K562 (cell line): ENCODE data around the gene SEC23A. TPM values are rescaled to one million over a fixed set of nuclear protein-coding genes. Genes with fewer than 3 reads are reported as not detected.

Source experiments
- ATAC-seq: fragments of 200-7000 bp; cut with Tn5 transposase; 3 replicates; pipeline ENCODE4 v1.9.1; 2020; ENCODE audit warnings: moderate library complexity
- BruUV-seq: library from RNA; stranded (reverse); fragments of 400-500 nt; replicated peaks from 2 replicates; lab custom pipeline; 2021; lab: Mats Ljungman, UMichigan
- CTCF ChIA-PET: fragments of 300-600 bp; formaldehyde crosslinking; extraction: SDS; loops from one replicate; lab custom pipeline; 2021; ENCODE audit warnings: low intra/inter-chr PET ratio; lab: Yijun Ruan, JAX
- POLR2A ChIA-PET: fragments of 300-600, 350-650 bp; sonication (Branson Sonifier 250); formaldehyde crosslinking; extraction: SDS; loops from one replicate; lab custom pipeline; 2021; ENCODE audit warnings: antibody characterized with exemption, inconsistent platforms; lab: Yijun Ruan, JAX
- DNase-seq, 4 experiments: peaks; one replicate each; pipeline versions ENCODE4 v3.0.0 to v3.0.0-alpha.2; 2011 to 2018; ENCODE audit warnings: low spot score in 3 of 4, mixed read lengths in 3 of 4; ENCODE audit errors: extremely low read depth in 1 of 4
- FAIRE-seq: peaks from 2 replicates; lab custom pipeline; 2011; peaks lifted over from hg19 to GRCh38; lab: Jason Lieb, UNC
- H2AFZ ChIP-seq: 2 replicates; pipeline ENCODE4 v1.6.0; 2011; ENCODE audit warnings: low read depth, low read length, control low read depth, inconsistent platforms
- H3K27ac ChIP-seq: fragments of 200-600 bp; 3 replicates; pipeline ENCODE4 v1.8.0; 2011; ENCODE audit warnings: low read depth, mild to moderate bottlenecking, control low read depth, inconsistent platforms, low read length, moderate library complexity, mixed read lengths; ENCODE audit errors: extremely low read depth
- H3K27me3 ChIP-seq, 2 experiments: fragments of 300-600 bp in 1 of 2; 2 replicates in 1 of 2; 3 replicates in 1 of 2; pipeline versions ENCODE4 v1.6.0 to v1.8.0; 2011; ENCODE audit warnings: inconsistent platforms in 2 of 2, low read length in 2 of 2, mild to moderate bottlenecking in 1 of 2, mixed read lengths in 1 of 2, moderate library complexity in 1 of 2; ENCODE audit not compliant: control insufficient read depth in 2 of 2, insufficient read depth in 2 of 2
- H3K36me3 ChIP-seq: fragments of 300-600 bp; 3 replicates; pipeline ENCODE4 v1.8.0; 2011; ENCODE audit warnings: mild to moderate bottlenecking, low read length, inconsistent platforms; ENCODE audit not compliant: control insufficient read depth, insufficient read depth
- H3K4me1 ChIP-seq, 2 experiments: fragments of 200-600 bp in 1 of 2; replicated peaks in 1 of 2; 2 replicates in 1 of 2; 3 replicates in 1 of 2; pipeline versions ENCODE4 v1.5.1 to v1.8.0; 2011; ENCODE audit warnings: inconsistent platforms in 2 of 2, low read length in 2 of 2, mild to moderate bottlenecking in 1 of 2, mixed read lengths in 1 of 2, moderate library complexity in 1 of 2; ENCODE audit not compliant: control insufficient read depth in 2 of 2, insufficient read depth in 2 of 2
- H3K4me2 ChIP-seq: 2 replicates; pipeline ENCODE4 v1.6.1; 2011; ENCODE audit warnings: low read length, control low read depth, inconsistent platforms, mixed read lengths; ENCODE audit not compliant: insufficient read depth
- H3K4me3 ChIP-seq: fragments of 200-600 bp; sonication (generic), shearing (Covaris generic); 2 replicates; pipeline ENCODE4 v1.5.1; 2016; ENCODE audit warnings: control low read depth, inconsistent platforms
- H3K79me2 ChIP-seq: fragments of 200-600 bp; 3 replicates; pipeline ENCODE4 v1.8.0; 2011; ENCODE audit warnings: low read length, inconsistent platforms; ENCODE audit not compliant: control insufficient read depth, insufficient read depth
- H3K9ac ChIP-seq, 2 experiments: 2 replicates each; pipeline versions ENCODE4 v1.6.0 to v1.6.1; 2011; ENCODE audit warnings: low read depth in 2 of 2, low read length in 2 of 2, control low read depth in 1 of 2, inconsistent platforms in 1 of 2, mild to moderate bottlenecking in 1 of 2, mixed read lengths in 1 of 2; ENCODE audit not compliant: insufficient read depth in 1 of 2
- H3K9me1 ChIP-seq: one replicate; pipeline ENCODE4 v1.6.0; 2011; ENCODE audit warnings: inconsistent platforms, mild to moderate bottlenecking, low read length, moderate library complexity; ENCODE audit not compliant: control insufficient read depth, insufficient read depth
- H3K9me3 ChIP-seq: replicated peaks from 2 replicates; pipeline ENCODE4 v1.5.1; 2011; ENCODE audit warnings: low read depth, low read length, inconsistent platforms; ENCODE audit not compliant: control insufficient read depth, insufficient read depth
- H4K20me1 ChIP-seq: replicated peaks from 2 replicates; pipeline ENCODE4 v1.6.1; 2011; ENCODE audit warnings: low read length, inconsistent platforms, mixed read lengths; ENCODE audit not compliant: control insufficient read depth, insufficient read depth
- NFE2 ChIP-seq: IDR thresholded peaks from 2 replicates; pipeline ENCODE4 v1.6.1; 2014; ENCODE audit warnings: antibody characterized with exemption, low read depth
- XRCC5 ChIP-seq: fragments of 200-400 bp; formaldehyde crosslinking; IDR thresholded peaks from 2 replicates; pipeline ENCODE4 v1.6.1; 2017; ENCODE audit warnings: low read depth, mild to moderate bottlenecking, low read length
- ZKSCAN8 ChIP-seq: fragments of 200-800 bp; sonication (Bioruptor generic); IDR thresholded peaks from 2 replicates; pipeline ENCODE4 v1.6.1; 2016; ENCODE audit warnings: missing genetic modification characterization, missing compliant biosample characterization
- WGBS: fragments of 100-300 bp; shearing (Covaris generic); methylation state at CpG from one replicate; pipeline ENCODE4 v1.1.6; 2016; ENCODE audit warnings: low coverage, mixed read lengths; ENCODE audit not compliant: insufficient coverage; ENCODE audit errors: missing lambda C conversion rate; 5-methylcytosine and 5-hydroxymethylcytosine counted together
- in situ Hi-C: fragments of 300-500 bp; cut with MboI; formaldehyde crosslinking; loops from 4 replicates; pipeline ENCODE4 v1.15.0; 2018; ENCODE audit warnings: inconsistent platforms, mixed read lengths
- intact Hi-C: fragments of 100-400 bp; cut with micrococcal nuclease; formaldehyde crosslinking; loops from 2 replicates; pipeline ENCODE4 v1.14.2; 2022
- polyA plus RNA-seq, 8 experiments: library from polyadenylated mRNA; depleted of rRNA in 4 of 8; stranded (reverse) in 5 of 8; unstranded in 3 of 8; fragments of >200 nt; fragmentation: Nextera tagmentation in 2 of 8; fragmentation: Illumina TruSeq in 1 of 8; extraction: Ambion mirVana in 2 of 8; extraction: Trizol in 1 of 8; gene quantifications; 2 replicates each; pipeline versions ENCODE4 v1.2.1 to v1.2.3, GENCODE V29; 2011 to 2014; ENCODE audit warnings: inconsistent platforms in 1 of 8, missing spikeins in 1 of 8
- total RNA-seq, 7 experiments: library from RNA; depleted of rRNA in 6 of 7; stranded (reverse); fragments of >200 nt in 6 of 7; fragmentation: Illumina TruSeq in 2 of 7; extraction: Trizol in 2 of 7; gene quantifications; 2 replicates each; pipeline versions ENCODE4 v1.2.1 to v1.2.3, GENCODE V29; 2011 to 2021; ENCODE audit warnings: low replicate concordance in 1 of 7
- TF ChIP-seq, protein P1 (sequence below): fragments of 450-650 bp; IDR thresholded peaks from 2 replicates; pipeline ENCODE4 v1.6.1; 2016; ENCODE audit warnings: low read depth
- TF ChIP-seq, protein P2 (sequence below): fragments of 250-450 bp; sonication (Bioruptor Pico); IDR thresholded peaks from 2 replicates; pipeline ENCODE4 v1.4.0; 2020

The SEC23A gene
- total and polyA plus RNA-seq, 9 of the 15 experiments (the other 6 are each of a cell fraction or from before 2014, with no cell fraction given), result 5.5 to 47.0 (median 14.5) TPM

GRCh38 chr14:39015360-39015961, 87.6 kb downstream of the SEC23A start:
- 0% methylated on average over 5 of the region's 5 CpGs for WGBS
- Histone ChIP-seq H3K36me3 (no peaks in the 10 kb centered on the region), H3K79me2 (no peaks in the 10 kb centered on the region), H3K4me3 (no peak overlapping the region), H3K4me2 (no peak overlapping the region), H3K9me1 (no peaks in the 10 kb centered on the region), H2AFZ (no peak overlapping the region), H3K9ac (no peak overlapping the region), H3K27me3 (no peaks in the 10 kb centered on the region), H4K20me1 (no peaks in the 10 kb centered on the region), H3K4me1 (no peaks in the 10 kb centered on the region), H3K9me3 (no peaks in the 10 kb centered on the region), H3K27ac (no peak overlapping the region)
- CTCF ChIA-PET, result interaction anchor here (0.9 to 1.9 kb wide), 2 partner anchors 294 to 1112 kb away, joined by 3 to 8 read pairs; no protein-coding TSS in a partner anchor
- no TSS peak for BruUV-seq
- FAIRE-seq (peak; percentile 79), DNase-seq (peak; percentile 30 to 52 (median 36)), ATAC-seq (peak; percentile 71; the same call in 2 of the 3 replicates)
- in situ Hi-C loops (loop anchor here (25.0 kb wide), 1 partner anchor 303 kb away; no protein-coding TSS in a partner anchor), intact Hi-C loops (loop anchor here (2.0 to 10.0 kb wide), 4 partner anchors 71 to 1113 kb away; no protein-coding TSS in a partner anchor)
- POLR2A ChIA-PET, result no interaction called here
- TF ChIP-seq ZKSCAN8 (CRISPR knock-in tag), result no peak
- no peak for TF ChIP-seq NFE2
- no peak for TF ChIP-seq XRCC5
- TF ChIP-seq, protein P1, sequence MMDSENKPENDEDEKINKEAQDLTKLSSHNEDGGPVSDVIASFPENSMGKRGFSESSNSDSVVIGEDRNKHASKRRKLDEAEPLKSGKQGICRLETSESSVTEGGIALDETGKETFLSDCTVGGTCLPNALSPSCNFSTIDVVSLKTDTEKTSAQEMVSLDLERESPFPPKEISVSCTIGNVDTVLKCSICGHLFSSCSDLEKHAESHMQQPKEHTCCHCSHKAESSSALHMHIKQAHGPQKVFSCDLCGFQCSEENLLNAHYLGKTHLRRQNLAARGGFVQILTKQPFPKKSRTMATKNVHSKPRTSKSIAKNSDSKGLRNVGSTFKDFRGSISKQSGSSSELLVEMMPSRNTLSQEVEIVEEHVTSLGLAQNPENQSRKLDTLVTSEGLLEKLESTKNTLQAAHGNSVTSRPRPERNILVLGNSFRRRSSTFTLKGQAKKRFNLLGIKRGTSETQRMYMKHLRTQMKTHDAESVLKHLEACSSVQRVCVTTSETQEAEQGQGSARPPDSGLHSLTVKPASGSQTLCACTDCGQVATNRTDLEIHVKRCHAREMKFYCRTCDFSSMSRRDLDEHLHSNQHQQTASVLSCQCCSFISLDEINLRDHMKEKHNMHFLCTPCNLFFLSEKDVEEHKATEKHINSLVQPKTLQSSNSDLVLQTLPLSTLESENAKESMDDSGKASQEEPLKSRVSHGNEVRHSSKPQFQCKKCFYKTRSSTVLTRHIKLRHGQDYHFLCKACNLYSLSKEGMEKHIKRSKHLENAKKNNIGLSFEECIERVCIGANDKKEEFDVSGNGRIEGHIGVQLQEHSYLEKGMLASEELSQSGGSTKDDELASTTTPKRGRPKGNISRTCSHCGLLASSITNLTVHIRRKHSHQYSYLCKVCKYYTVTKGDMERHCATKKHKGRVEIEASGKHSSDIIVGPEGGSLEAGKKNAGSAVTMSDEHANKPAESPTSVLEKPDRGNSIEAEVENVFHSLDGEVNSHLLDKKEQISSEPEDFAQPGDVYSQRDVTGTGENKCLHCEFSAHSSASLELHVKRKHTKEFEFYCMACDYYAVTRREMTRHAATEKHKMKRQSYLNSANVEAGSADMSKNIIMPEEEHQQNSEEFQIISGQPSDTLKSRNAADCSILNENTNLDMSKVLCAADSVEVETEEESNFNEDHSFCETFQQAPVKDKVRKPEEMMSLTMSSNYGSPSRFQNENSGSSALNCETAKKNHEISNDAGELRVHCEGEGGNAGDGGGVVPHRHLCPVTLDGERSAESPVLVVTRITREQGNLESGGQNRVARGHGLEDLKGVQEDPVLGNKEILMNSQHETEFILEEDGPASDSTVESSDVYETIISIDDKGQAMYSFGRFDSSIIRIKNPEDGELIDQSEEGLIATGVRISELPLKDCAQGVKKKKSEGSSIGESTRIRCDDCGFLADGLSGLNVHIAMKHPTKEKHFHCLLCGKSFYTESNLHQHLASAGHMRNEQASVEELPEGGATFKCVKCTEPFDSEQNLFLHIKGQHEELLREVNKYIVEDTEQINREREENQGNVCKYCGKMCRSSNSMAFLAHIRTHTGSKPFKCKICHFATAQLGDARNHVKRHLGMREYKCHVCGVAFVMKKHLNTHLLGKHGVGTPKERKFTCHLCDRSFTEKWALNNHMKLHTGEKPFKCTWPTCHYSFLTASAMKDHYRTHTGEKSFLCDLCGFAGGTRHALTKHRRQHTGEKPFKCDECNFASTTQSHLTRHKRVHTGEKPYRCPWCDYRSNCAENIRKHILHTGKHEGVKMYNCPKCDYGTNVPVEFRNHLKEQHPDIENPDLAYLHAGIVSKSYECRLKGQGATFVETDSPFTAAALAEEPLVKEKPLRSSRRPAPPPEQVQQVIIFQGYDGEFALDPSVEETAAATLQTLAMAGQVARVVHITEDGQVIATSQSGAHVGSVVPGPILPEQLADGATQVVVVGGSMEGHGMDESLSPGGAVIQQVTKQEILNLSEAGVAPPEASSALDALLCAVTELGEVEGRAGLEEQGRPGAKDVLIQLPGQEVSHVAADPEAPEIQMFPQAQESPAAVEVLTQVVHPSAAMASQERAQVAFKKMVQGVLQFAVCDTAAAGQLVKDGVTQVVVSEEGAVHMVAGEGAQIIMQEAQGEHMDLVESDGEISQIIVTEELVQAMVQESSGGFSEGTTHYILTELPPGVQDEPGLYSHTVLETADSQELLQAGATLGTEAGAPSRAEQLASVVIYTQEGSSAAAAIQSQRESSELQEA, result no peak
- TF ChIP-seq, protein P2, sequence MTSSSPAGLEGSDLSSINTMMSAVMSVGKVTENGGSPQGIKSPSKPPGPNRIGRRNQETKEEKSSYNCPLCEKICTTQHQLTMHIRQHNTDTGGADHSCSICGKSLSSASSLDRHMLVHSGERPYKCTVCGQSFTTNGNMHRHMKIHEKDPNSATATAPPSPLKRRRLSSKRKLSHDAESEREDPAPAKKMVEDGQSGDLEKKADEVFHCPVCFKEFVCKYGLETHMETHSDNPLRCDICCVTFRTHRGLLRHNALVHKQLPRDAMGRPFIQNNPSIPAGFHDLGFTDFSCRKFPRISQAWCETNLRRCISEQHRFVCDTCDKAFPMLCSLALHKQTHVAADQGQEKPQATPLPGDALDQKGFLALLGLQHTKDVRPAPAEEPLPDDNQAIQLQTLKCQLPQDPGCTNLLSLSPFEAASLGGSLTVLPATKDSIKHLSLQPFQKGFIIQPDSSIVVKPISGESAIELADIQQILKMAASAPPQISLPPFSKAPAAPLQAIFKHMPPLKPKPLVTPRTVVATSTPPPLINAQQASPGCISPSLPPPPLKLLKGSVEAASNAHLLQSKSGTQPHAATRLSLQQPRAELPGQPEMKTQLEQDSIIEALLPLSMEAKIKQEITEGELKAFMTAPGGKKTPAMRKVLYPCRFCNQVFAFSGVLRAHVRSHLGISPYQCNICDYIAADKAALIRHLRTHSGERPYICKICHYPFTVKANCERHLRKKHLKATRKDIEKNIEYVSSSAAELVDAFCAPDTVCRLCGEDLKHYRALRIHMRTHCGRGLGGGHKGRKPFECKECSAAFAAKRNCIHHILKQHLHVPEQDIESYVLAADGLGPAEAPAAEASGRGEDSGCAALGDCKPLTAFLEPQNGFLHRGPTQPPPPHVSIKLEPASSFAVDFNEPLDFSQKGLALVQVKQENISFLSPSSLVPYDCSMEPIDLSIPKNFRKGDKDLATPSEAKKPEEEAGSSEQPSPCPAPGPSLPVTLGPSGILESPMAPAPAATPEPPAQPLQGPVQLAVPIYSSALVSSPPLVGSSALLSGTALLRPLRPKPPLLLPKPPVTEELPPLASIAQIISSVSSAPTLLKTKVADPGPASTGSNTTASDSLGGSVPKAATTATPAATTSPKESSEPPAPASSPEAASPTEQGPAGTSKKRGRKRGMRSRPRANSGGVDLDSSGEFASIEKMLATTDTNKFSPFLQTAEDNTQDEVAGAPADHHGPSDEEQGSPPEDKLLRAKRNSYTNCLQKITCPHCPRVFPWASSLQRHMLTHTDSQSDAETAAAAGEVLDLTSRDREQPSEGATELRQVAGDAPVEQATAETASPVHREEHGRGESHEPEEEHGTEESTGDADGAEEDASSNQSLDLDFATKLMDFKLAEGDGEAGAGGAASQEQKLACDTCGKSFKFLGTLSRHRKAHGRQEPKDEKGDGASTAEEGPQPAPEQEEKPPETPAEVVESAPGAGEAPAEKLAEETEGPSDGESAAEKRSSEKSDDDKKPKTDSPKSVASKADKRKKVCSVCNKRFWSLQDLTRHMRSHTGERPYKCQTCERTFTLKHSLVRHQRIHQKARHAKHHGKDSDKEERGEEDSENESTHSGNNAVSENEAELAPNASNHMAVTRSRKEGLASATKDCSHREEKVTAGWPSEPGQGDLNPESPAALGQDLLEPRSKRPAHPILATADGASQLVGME, result no peak
